ENCODE data around the gene CA10. TPM values are rescaled to one million over a fixed set of nuclear protein-coding genes. Genes with fewer than 3 reads are reported as not detected.

Gene CA10
- total RNA-seq, 2 donors from 2014 or later: 0.26 TPM; not detected in 1

DNA sequence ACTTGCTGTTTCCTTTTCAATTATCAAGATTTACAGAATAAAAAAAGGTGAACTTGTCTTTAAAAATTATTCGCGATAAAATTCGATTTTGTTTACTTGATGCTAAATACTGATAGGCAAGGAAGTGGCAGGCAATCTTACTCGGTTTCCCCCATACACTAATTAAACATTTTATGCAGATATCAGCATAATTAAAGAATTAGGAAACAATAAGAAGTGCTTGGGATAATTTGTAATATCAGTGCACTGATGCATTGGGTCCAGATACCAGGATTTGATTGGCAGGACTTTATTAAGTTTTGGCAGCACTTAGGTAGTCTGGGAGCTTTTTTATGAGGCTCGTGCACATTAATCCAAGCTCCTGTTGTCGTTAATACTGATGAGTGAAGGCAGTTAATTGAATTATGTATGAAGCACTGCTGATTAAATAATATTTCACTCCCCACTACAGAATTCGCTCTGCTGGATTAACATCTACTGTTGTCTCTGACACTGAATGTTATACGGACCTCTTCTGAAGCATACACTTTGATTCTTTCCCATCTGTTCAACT, 165.6 kb downstream of the CA10 start:
- 57 to 61% methylated on average over 8 of the region's 8 CpGs for WGBS, 2 donors
- intact Hi-C loops (cut with DNase I): no loop called here
- DNase-seq (no peak), ATAC-seq (no peak)
- Histone ChIP-seq H3K36me3 (replicated peaks in 1 of 2; ENCODE audit: insufficient read depth in 1 of 2, low read depth in 2 of 2) (no peaks in the 10 kb centered on the region), H3K4me1 (no peaks in the 10 kb centered on the region), H3K9me3 (no peaks in the 10 kb centered on the region), H3K27ac (no peak overlapping the region), H3K4me3 (no peak overlapping the region), H3K27me3 (no peaks in the 10 kb centered on the region)
- TF ChIP-seq, protein P1, sequence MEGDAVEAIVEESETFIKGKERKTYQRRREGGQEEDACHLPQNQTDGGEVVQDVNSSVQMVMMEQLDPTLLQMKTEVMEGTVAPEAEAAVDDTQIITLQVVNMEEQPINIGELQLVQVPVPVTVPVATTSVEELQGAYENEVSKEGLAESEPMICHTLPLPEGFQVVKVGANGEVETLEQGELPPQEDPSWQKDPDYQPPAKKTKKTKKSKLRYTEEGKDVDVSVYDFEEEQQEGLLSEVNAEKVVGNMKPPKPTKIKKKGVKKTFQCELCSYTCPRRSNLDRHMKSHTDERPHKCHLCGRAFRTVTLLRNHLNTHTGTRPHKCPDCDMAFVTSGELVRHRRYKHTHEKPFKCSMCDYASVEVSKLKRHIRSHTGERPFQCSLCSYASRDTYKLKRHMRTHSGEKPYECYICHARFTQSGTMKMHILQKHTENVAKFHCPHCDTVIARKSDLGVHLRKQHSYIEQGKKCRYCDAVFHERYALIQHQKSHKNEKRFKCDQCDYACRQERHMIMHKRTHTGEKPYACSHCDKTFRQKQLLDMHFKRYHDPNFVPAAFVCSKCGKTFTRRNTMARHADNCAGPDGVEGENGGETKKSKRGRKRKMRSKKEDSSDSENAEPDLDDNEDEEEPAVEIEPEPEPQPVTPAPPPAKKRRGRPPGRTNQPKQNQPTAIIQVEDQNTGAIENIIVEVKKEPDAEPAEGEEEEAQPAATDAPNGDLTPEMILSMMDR (IDR thresholded peaks at IDR 0.05): no peak
- TF ChIP-seq POLR2A (IDR thresholded peaks at IDR 0.05): no peak

DNA sequence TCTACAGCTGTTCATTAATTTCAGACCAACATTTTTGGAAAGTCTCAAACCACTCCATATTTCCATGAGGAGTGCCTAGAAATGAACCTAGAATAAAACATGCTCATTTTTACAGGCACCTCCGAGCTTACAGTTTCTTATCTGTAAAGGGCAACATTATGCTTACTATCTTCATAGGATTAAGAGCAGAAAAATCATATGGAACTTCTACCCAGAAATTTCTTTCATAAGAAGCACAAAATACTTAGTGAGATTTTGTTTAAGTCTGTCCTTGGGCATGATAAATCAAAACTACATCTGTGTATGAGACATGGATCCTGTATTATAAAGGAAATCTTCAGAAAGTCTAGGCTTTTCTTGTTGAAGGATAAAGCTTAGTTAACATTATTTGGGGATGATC, 187.4 kb downstream of the CA10 start:
- H3K27me3 ChIP-seq: no peaks in the 10 kb centered on the region
- H3K27ac ChIP-seq: no peak overlapping the region
- H3K4me1 ChIP-seq: no peaks in the 10 kb centered on the region
- no peaks in the 10 kb centered on the region for H3K36me3 ChIP-seq (replicated peaks in 1 of 2; ENCODE audit: insufficient read depth in 1 of 2, low read depth in 2 of 2)
- H3K9me3 ChIP-seq: no peaks in the 10 kb centered on the region
- DNase-seq (no peak), ATAC-seq (no peak)
- intact Hi-C loops (cut with DNase I): no loop called here
- WGBS, 2 donors: 52 to 70% methylated on average over 1 of the region's 1 CpG
- no peak for TF ChIP-seq POLR2A (IDR thresholded peaks at IDR 0.05)
- TF ChIP-seq, protein P1 (IDR thresholded peaks at IDR 0.05): no peak
- H3K4me3 ChIP-seq: no peak overlapping the region

DNA sequence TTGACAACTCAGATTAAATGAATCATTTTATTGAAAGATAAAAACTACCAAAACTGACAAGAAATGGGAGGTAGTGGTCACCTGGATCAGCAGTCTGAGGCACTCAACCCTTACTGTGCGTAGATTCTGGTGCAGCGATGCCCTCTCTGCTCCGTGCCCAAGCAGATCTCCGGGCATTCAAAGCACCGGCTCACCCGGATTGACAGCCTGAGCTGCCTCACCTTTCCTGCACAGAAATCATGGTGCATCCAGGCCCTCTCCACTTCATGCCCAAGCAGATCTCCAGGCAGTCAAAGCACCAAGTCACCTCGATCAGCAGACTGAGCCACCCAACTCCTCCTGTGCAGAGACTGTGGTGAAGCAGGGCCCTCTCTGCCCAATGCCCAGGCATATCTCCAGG, 196.8 kb downstream of the CA10 start:
- Histone ChIP-seq H3K9me3 (peaks cover 0 to 8% (median 0%) of the 10 kb centered on the region in 3 donors), H3K4me3 (no peak overlapping the region), H3K36me3 (replicated peaks in 1 of 2; ENCODE audit: insufficient read depth in 1 of 2, low read depth in 2 of 2) (no peaks in the 10 kb centered on the region), H3K27me3 (no peaks in the 10 kb centered on the region), H3K27ac (no peak overlapping the region), H3K4me1 (no peaks in the 10 kb centered on the region)
- 90 to 96% methylated on average over 6 to 7 of the region's 7 CpGs for WGBS, 2 donors
- TF ChIP-seq, protein P1 (IDR thresholded peaks at IDR 0.05): no peak
- TF ChIP-seq POLR2A (IDR thresholded peaks at IDR 0.05): no peak
- ATAC-seq (no peak), DNase-seq (no peak)
- intact Hi-C loops (cut with DNase I): no loop called here

DNA sequence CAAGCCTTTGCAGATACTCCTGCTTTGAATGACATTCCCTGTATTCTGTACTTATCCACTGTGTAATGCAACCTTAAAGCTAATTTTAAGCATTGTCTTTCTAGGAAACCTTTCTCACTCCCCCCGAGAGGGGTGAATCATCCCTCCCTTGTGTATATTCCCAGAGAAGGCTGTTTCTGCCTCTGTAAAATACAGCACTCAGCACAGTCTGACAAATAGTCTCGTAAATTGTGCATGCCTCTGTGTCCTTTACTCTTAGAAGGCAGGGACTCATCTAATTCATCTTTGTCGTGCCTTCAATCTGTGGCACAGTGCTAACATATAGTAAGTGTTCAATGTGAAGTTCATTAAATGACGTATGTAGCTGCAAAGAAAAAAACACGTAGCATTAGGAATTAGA, 200.7 kb downstream of the CA10 start:
- Histone ChIP-seq H3K4me3 (no peak overlapping the region), H3K9me3 (peaks cover 0 to 10% (median 0%) of the 10 kb centered on the region in 3 donors), H3K27me3 (no peaks in the 10 kb centered on the region), H3K36me3 (replicated peaks in 1 of 2; ENCODE audit: insufficient read depth in 1 of 2, low read depth in 2 of 2) (no peaks in the 10 kb centered on the region), H3K4me1 (no peaks in the 10 kb centered on the region), H3K27ac (no peak overlapping the region)
- WGBS, 2 donors: 59 to 64% methylated on average over 5 of the region's 5 CpGs
- TF ChIP-seq, protein P1 (IDR thresholded peaks at IDR 0.05): no peak
- no peak for TF ChIP-seq POLR2A (IDR thresholded peaks at IDR 0.05)
- DNase-seq (no peak), ATAC-seq (no peak)
- intact Hi-C loops (cut with DNase I): no loop called here

DNA sequence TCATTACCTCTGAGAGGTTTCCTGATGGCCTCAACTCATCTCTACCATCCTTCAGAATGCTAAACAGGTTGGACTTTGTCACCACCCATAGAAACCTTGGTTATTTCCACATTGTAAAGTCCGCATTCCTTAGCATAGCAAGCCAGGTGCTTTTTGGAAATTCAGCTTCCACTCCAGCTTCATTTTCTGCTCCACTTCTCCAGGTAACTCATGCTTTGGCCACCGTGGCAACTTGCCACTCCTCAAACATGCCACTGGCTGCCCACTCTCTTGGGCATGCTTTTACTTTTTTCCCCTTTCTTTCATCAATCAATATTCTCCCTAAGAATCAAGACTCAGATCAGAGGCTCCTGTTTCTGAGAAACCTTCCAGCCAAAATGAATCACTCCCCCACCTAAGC, 203.3 kb downstream of the CA10 start:
- intact Hi-C loops (cut with DNase I): no loop called here
- ATAC-seq (no peak), DNase-seq (no peak)
- Histone ChIP-seq H3K36me3 (replicated peaks in 1 of 2; ENCODE audit: insufficient read depth in 1 of 2, low read depth in 2 of 2) (no peaks in the 10 kb centered on the region), H3K4me1 (no peaks in the 10 kb centered on the region), H3K27ac (no peak overlapping the region), H3K4me3 (no peak overlapping the region), H3K27me3 (no peaks in the 10 kb centered on the region), H3K9me3 (peaks cover 0 to 5% (median 0%) of the 10 kb centered on the region in 3 donors)
- 66% methylated on average over 2 of the region's 2 CpGs for WGBS, 2 donors
- TF ChIP-seq, protein P1 (IDR thresholded peaks at IDR 0.05): no peak
- no peak for TF ChIP-seq POLR2A (IDR thresholded peaks at IDR 0.05)
